ENCODE data around the gene CEL.
"Not testable (repeated sequence)": the region's sequence is repeated elsewhere in the genome, so short reads cannot be mapped to it uniquely, and the experiment has no call there.

The CEL gene

GRCh38 chr9:133048595-133048994, 13.2 kb upstream of the CEL start:
- no peak for DNase-seq (ENCODE audit: low read depth)

- DNase-seq (ENCODE audit: low read depth), result no peak
Observed at GRCh38 chr9:133049043-133049442, 12.7 kb upstream of the CEL start.

- DNase-seq (ENCODE audit: low read depth), result no peak
Observed at GRCh38 chr9:133050142-133050541, 11.6 kb upstream of the CEL start.

GRCh38 chr9:133050781-133051180, 11.0 kb upstream of the CEL start:
- DNase-seq (ENCODE audit: low read depth), result no peak

GRCh38 chr9:133051281-133051900, 10.4 kb upstream of the CEL start:
- DNase-seq (ENCODE audit: low read depth), result no peak

GRCh38 chr9:133051966-133052539, 9.7 kb upstream of the CEL start:
- DNase-seq (ENCODE audit: low read depth), result no peak

GRCh38 chr9:133054194-133054890, 7.4 kb upstream of the CEL start:
- DNase-seq (ENCODE audit: low read depth), result no peak

- no peak for DNase-seq (ENCODE audit: low read depth)
Observed at GRCh38 chr9:133054966-133055365, 6.8 kb upstream of the CEL start.

GRCh38 chr9:133055788-133056420, 5.9 kb upstream of the CEL start:
- DNase-seq (ENCODE audit: low read depth), result no peak

- no peak for DNase-seq (ENCODE audit: low read depth)
Observed at GRCh38 chr9:133056533-133056932, 5.2 kb upstream of the CEL start.

- DNase-seq (ENCODE audit: low read depth), result no peak
Observed at GRCh38 chr9:133057006-133057405, 4.8 kb upstream of the CEL start.

- no peak for DNase-seq (ENCODE audit: low read depth)
Observed at GRCh38 chr9:133057553-133057952, 4.2 kb upstream of the CEL start.

GRCh38 chr9:133058071-133058470, 3.7 kb upstream of the CEL start:
- DNase-seq (ENCODE audit: low read depth), result no peak

- no peak for DNase-seq (ENCODE audit: low read depth)
Observed at GRCh38 chr9:133058550-133059320, 3.0 kb upstream of the CEL start.

- DNase-seq (ENCODE audit: low read depth), result no peak
Observed at GRCh38 chr9:133059623-133060022, 2.2 kb upstream of the CEL start.

GRCh38 chr9:133060417-133060841, 1.4 kb upstream of the CEL start:
- DNase-seq (ENCODE audit: low read depth), result no peak

GRCh38 chr9:133061019-133061763, 590 bp upstream of the CEL start:
- not testable (repeated sequence) for DNase-seq (ENCODE audit: low read depth)

- DNase-seq (ENCODE audit: low read depth), result not testable (repeated sequence)
Observed at GRCh38 chr9:133062569-133062968, 788 bp downstream of the CEL start.

GRCh38 chr9:133063159-133063499, 1.3 kb downstream of the CEL start:
- DNase-seq (ENCODE audit: low read depth), result no peak

- DNase-seq (ENCODE audit: low read depth), result no peak
Observed at GRCh38 chr9:133063500-133064231, 1.9 kb downstream of the CEL start.
